Naive thymus-derived CD4-positive, alpha-beta T cell (primary cell): ENCODE data around the gene METTL16. TPM values are rescaled to one million over a fixed set of nuclear protein-coding genes. Genes with fewer than 3 reads are reported as not detected.

Experiments
- ATAC-seq: fragments of 150-1000 bp; cut with Tn5 transposase; 2 replicates; pipeline ENCODE4 v1.10.0; 2021; ENCODE audit warnings: mild to moderate bottlenecking, moderate library complexity
- CTCF ChIA-PET: fragments of 350-600 bp; sonication (Branson Sonifier 250); formaldehyde crosslinking; loops from one replicate; lab custom pipeline; 2021; ENCODE audit warnings: antibody characterized with exemption; lab: Charles Lee
- POLR2A ChIA-PET: fragments of 350-600 bp; sonication (Branson Sonifier 250); formaldehyde crosslinking; loops from one replicate; lab custom pipeline; 2021; ENCODE audit warnings: antibody characterized with exemption, inconsistent platforms; lab: Charles Lee
- DNase-seq, 9 donors: peaks; one replicate each; pipeline versions ENCODE4 v3.0.0 to v3.0.0-alpha.2; 2020 to 2022; ENCODE audit warnings: mixed read lengths in 1 of 9
- H3K27ac ChIP-seq: one replicate; pipeline ENCODE4 v1.7.0; 2013; ENCODE audit warnings: mild to moderate bottlenecking, low read depth, low read length, moderate library complexity
- H3K27me3 ChIP-seq, 2 donors: one replicate each; pipeline ENCODE4 v1.7.0; 2013; ENCODE audit warnings: low read length in 2 of 2, mild to moderate bottlenecking in 2 of 2, moderate library complexity in 2 of 2; ENCODE audit not compliant: control insufficient read depth in 2 of 2, insufficient read depth in 2 of 2
- H3K36me3 ChIP-seq, 3 experiments: 1 replicate in 2 of 3; 2 replicates in 1 of 3; pipeline ENCODE4 v1.7.0; 2013; ENCODE audit warnings: low read length in 3 of 3, mild to moderate bottlenecking in 3 of 3, moderate library complexity in 1 of 3; ENCODE audit not compliant: insufficient read depth in 3 of 3, control insufficient read depth in 2 of 3
- H3K4me1 ChIP-seq, 2 donors: one replicate each; pipeline ENCODE4 v1.7.0; 2013; ENCODE audit warnings: low read length in 2 of 2, mild to moderate bottlenecking in 2 of 2, moderate library complexity in 1 of 2; ENCODE audit not compliant: control insufficient read depth in 2 of 2, insufficient read depth in 2 of 2
- H3K4me3 ChIP-seq: 2 replicates; pipeline ENCODE4 v1.7.0; 2013; ENCODE audit warnings: mild to moderate bottlenecking, low read length
- H3K9me3 ChIP-seq, 3 experiments: 1 replicate in 2 of 3; 2 replicates in 1 of 3; pipeline ENCODE4 v1.7.0; 2013; ENCODE audit warnings: low read length in 3 of 3; ENCODE audit not compliant: control insufficient read depth in 2 of 3
- H3K27ac Mint-ChIP-seq, 9 donors: one replicate each; pipeline ENCODE4 v1.8.0; 2020 to 2022; ENCODE audit warnings: mixed read lengths in 9 of 9, mild to moderate bottlenecking in 8 of 9, moderate library complexity in 5 of 9, inconsistent platforms in 2 of 9
- H3K27me3 Mint-ChIP-seq, 5 donors: one replicate each; pipeline ENCODE4 v1.8.0; 2021 to 2022; ENCODE audit warnings: mixed read lengths in 5 of 5, mild to moderate bottlenecking in 1 of 5
- H3K36me3 Mint-ChIP-seq, 5 donors: one replicate each; pipeline ENCODE4 v1.8.0; 2020 to 2022; ENCODE audit warnings: mixed read lengths in 5 of 5, mild to moderate bottlenecking in 3 of 5, inconsistent platforms in 1 of 5
- H3K4me1 Mint-ChIP-seq, 7 donors: one replicate each; pipeline ENCODE4 v1.8.0; 2020 to 2022; ENCODE audit warnings: mixed read lengths in 7 of 7, mild to moderate bottlenecking in 3 of 7, inconsistent platforms in 1 of 7
- H3K4me3 Mint-ChIP-seq, 10 donors: one replicate each; pipeline ENCODE4 v1.8.0; 2020 to 2022; ENCODE audit warnings: mild to moderate bottlenecking in 10 of 10, mixed read lengths in 10 of 10, moderate library complexity in 6 of 10, inconsistent platforms in 2 of 10
- H3K9me3 Mint-ChIP-seq, 11 donors: one replicate each; pipeline ENCODE4 v1.8.0; 2020 to 2022; ENCODE audit warnings: mixed read lengths in 11 of 11, mild to moderate bottlenecking in 4 of 11, inconsistent platforms in 1 of 11, moderate library complexity in 1 of 11
- intact Hi-C, 2 donors: fragments of 100-400 bp; cut with micrococcal nuclease; formaldehyde crosslinking; loops; one replicate each; pipeline ENCODE4 v1.15.1; 2023
- polyA plus RNA-seq, 2 donors: library from polyadenylated mRNA; unstranded; fragments of 300-500 nt; fragmentation: Illumina TruSeq; gene quantifications; one replicate each; pipeline ENCODE4 v1.2.3, GENCODE V29; 2021
- total RNA-seq, 6 experiments: library from RNA in 5 of 6; stranded (reverse) in 5 of 6; gene quantifications; 1 replicate in 5 of 6; 2 replicates in 1 of 6; pipeline ENCODE4 v1.2.3 and lab custom pipeline; 2021 to 2026

The METTL16 gene
- total and polyA plus RNA-seq, 7 experiments from 2014 or later: 21.0 to 67.7 (median 37.0) TPM

- H3K36me3 ChIP-seq: peaks cover 0 to 36% (median 0%) of the 10 kb centered on the region in 3 experiments
- H3K4me3 ChIP-seq: no peak overlapping the region
- H3K36me3 Mint-ChIP-seq: peaks cover 0 to 8% (median 7%) of the 10 kb centered on the region in 5 donors
- ChIA-PET CTCF (interaction anchor here (2.7 kb wide), 1 partner anchor 8 kb away, joined by 14 read pairs; no protein-coding TSS in a partner anchor), POLR2A (interaction anchor here (9.6 kb wide), 1 partner anchor 11 kb away, joined by 82 read pairs; the partner anchor contains the start of gene MNT)
- no peaks in the 10 kb centered on the region for H3K27me3 ChIP-seq
- ATAC-seq (no peak), DNase-seq (peak in 1 of 9 donors; percentile 9)
- H3K4me1 ChIP-seq: peaks cover 15 to 32% of the 10 kb centered on the region in 2 donors
- intact Hi-C loops: no loop called here
- no peaks in the 10 kb centered on the region for H3K9me3 ChIP-seq
- H3K27ac Mint-ChIP-seq: peak overlapping the region; percentile 25 to 96 (median 60)
- peaks cover 0 to 8% (median 0%) of the 10 kb centered on the region in 11 donors for H3K9me3 Mint-ChIP-seq
- H3K27me3 Mint-ChIP-seq: no peaks in the 10 kb centered on the region
- peak overlapping the region; percentile 100 for H3K27ac ChIP-seq
- peak overlapping the region in 6 of 10 donors; percentile 14 to 69 (median 30) for H3K4me3 Mint-ChIP-seq
- H3K4me1 Mint-ChIP-seq: peaks cover 28 to 53% (median 40%) of the 10 kb centered on the region in 7 donors
Observed at GRCh38 chr17:2390199-2390836, 121.4 kb downstream of the METTL16 start.

- Mint-ChIP-seq H3K36me3 (peaks cover 0 to 8% (median 7%) of the 10 kb centered on the region in 5 donors), H3K4me1 (peaks cover 20 to 45% (median 33%) of the 10 kb centered on the region in 7 donors), H3K9me3 (peaks cover 0 to 6% (median 0%) of the 10 kb centered on the region in 11 donors), H3K27ac (peak overlapping the region; percentile 32 to 78 (median 59)), H3K27me3 (no peaks in the 10 kb centered on the region), H3K4me3 (peak overlapping the region in 3 of 10 donors; percentile 25 to 49 (median 38))
- ATAC-seq (no peak), DNase-seq (no peak)
- ChIA-PET CTCF (no interaction called here), POLR2A (interaction anchor here (9.6 kb wide), 1 partner anchor 13 kb away, joined by 82 read pairs; the partner anchor contains the start of gene MNT)
- no peaks in the 10 kb centered on the region for H3K9me3 ChIP-seq
- intact Hi-C loops: no loop called here
- H3K4me3 ChIP-seq: no peak overlapping the region
- H3K36me3 ChIP-seq: peaks cover 0 to 37% (median 0%) of the 10 kb centered on the region in 3 experiments
- no peaks in the 10 kb centered on the region for H3K27me3 ChIP-seq
- no peak overlapping the region for H3K27ac ChIP-seq
- H3K4me1 ChIP-seq: peaks cover 12 to 23% of the 10 kb centered on the region in 2 donors
Observed at GRCh38 chr17:2388683-2389055, 123.0 kb downstream of the METTL16 start.

GRCh38 chr17:2388020-2388682 lies 123.5 kb downstream of the METTL16 start:
- Histone ChIP-seq H3K4me3 (no peak overlapping the region), H3K27ac (no peak overlapping the region), H3K36me3 (peaks cover 0 to 34% (median 0%) of the 10 kb centered on the region in 3 experiments), H3K9me3 (no peaks in the 10 kb centered on the region), H3K4me1 (peaks cover 12 to 23% of the 10 kb centered on the region in 2 donors), H3K27me3 (no peaks in the 10 kb centered on the region)
- peak overlapping the region in 1 of 10 donors; percentile 49 for H3K4me3 Mint-ChIP-seq
- ChIA-PET POLR2A (interaction anchor here (9.6 kb wide), 1 partner anchor 13 kb away, joined by 82 read pairs; the partner anchor contains the start of gene MNT), CTCF (interaction anchor here (0.9 kb wide), 1 partner anchor 28 kb away, joined by 4 read pairs; no protein-coding TSS in a partner anchor)
- peaks cover 0 to 6% (median 0%) of the 10 kb centered on the region in 11 donors for H3K9me3 Mint-ChIP-seq
- no peak for ATAC-seq
- DNase-seq: no peak
- H3K27me3 Mint-ChIP-seq: no peaks in the 10 kb centered on the region
- H3K27ac Mint-ChIP-seq: peak overlapping the region in 7 of 9 donors; percentile 32 to 70 (median 59)
- H3K36me3 Mint-ChIP-seq: peaks cover 0 to 8% (median 7%) of the 10 kb centered on the region in 5 donors
- intact Hi-C loops: no loop called here
- peaks cover 22 to 45% (median 33%) of the 10 kb centered on the region in 7 donors for H3K4me1 Mint-ChIP-seq

- H3K36me3 Mint-ChIP-seq: peaks cover 0 to 8% (median 6%) of the 10 kb centered on the region in 5 donors
- peaks cover 0 to 33% (median 0%) of the 10 kb centered on the region in 3 experiments for H3K36me3 ChIP-seq
- H3K27me3 Mint-ChIP-seq: no peaks in the 10 kb centered on the region
- H3K4me3 Mint-ChIP-seq: no peak overlapping the region
- no peak overlapping the region for H3K4me3 ChIP-seq
- H3K27me3 ChIP-seq: no peaks in the 10 kb centered on the region
- no peak overlapping the region for H3K27ac Mint-ChIP-seq
- peaks cover 0 to 4% (median 0%) of the 10 kb centered on the region in 11 donors for H3K9me3 Mint-ChIP-seq
- H3K4me1 ChIP-seq: peaks cover 11 to 25% of the 10 kb centered on the region in 2 donors
- DNase-seq: no peak
- no peak for ATAC-seq
- intact Hi-C loops: no loop called here
- POLR2A ChIA-PET: interaction anchor here (0.8 to 9.6 kb wide), 2 partner anchors 14 to 29 kb away, joined by 3 to 82 read pairs; partner anchors contain the start of gene MNT
- H3K9me3 ChIP-seq: no peaks in the 10 kb centered on the region
- no peak overlapping the region for H3K27ac ChIP-seq
- CTCF ChIA-PET: interaction anchor here (0.9 kb wide), 1 partner anchor 29 kb away, joined by 4 read pairs; no protein-coding TSS in a partner anchor
- H3K4me1 Mint-ChIP-seq: peaks cover 21 to 43% (median 35%) of the 10 kb centered on the region in 7 donors
Observed at GRCh38 chr17:2387086-2388019, 124.3 kb downstream of the METTL16 start.

- H3K4me3 ChIP-seq: no peak overlapping the region
- peak in 1 of 9 donors; percentile 8 for DNase-seq
- Mint-ChIP-seq H3K27me3 (no peaks in the 10 kb centered on the region), H3K4me3 (no peak overlapping the region), H3K9me3 (no peaks in the 10 kb centered on the region), H3K27ac (peak overlapping the region in 1 of 9 donors; percentile 65), H3K36me3 (peaks cover 0 to 8% (median 3%) of the 10 kb centered on the region in 5 donors), H3K4me1 (peaks cover 13 to 35% (median 27%) of the 10 kb centered on the region in 7 donors)
- H3K36me3 ChIP-seq: peaks cover 0 to 34% (median 0%) of the 10 kb centered on the region in 3 experiments
- H3K9me3 ChIP-seq: no peaks in the 10 kb centered on the region
- no peak for ATAC-seq
- no peak overlapping the region for H3K27ac ChIP-seq
- peaks cover 3 to 19% of the 10 kb centered on the region in 2 donors for H3K4me1 ChIP-seq
- H3K27me3 ChIP-seq: no peaks in the 10 kb centered on the region
- intact Hi-C loops: no loop called here
- CTCF ChIA-PET: no interaction called here
- POLR2A ChIA-PET: interaction anchor here (0.8 to 9.6 kb wide), 2 partner anchors 15 to 29 kb away, joined by 3 to 82 read pairs; partner anchors contain the start of gene MNT
Observed at GRCh38 chr17:2386400-2387085, 125.1 kb downstream of the METTL16 start.
